ENCODE data around the gene MAMDC2.

DNA sequence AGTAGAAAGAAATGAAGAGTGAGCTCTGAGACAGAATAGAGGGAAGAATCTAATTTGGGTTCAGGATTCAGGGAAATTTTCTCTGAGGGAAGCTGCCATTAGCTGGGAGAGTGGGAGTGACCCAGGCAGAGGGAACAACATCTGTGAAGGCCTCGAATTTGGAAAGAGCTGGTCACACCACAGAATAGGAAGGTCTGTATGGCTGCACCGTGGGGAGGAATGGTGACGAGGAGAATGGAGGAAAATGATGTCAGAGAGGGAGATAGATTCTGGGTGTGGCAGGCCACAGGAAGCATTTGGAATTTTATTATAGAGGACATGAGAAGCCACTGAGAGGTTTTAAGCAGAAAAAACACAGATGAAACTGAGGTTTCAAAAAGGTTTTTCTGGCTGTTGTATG is 98.5 kb downstream of the MAMDC2 start:
- TF ChIP-seq EZH2 (IDR thresholded peaks at IDR 0.05) (no peak), POLR2AphosphoS5 (IDR thresholded peaks at IDR 0.05; ENCODE audit: borderline replicate concordance, low read depth, low read length) (no peak), FOXP2 (optimal IDR thresholded peaks at IDR 0.05; ENCODE audit: control extremely low read depth, extremely low read length, insufficient read depth) (no peak)

Data from SK-N-MC (cell line).